ENCODE results near the gene CA4. TPM values are rescaled to one million over a fixed set of nuclear protein-coding genes. Genes with fewer than 3 reads are reported as not detected.

The CA4 gene
- total and polyA plus RNA-seq, 9 of the 15 experiments (the other 6 are each of a cell fraction or from before 2014, with no cell fraction given) = 0.13 TPM; not detected in 7

- no peak for TF ChIP-seq EWSR1 (IDR thresholded peaks at IDR 0.05; ENCODE audit: borderline replicate concordance, low read depth, partially characterized antibody)
- TF ChIP-seq NCOA1 (IDR thresholded peaks at IDR 0.05; ENCODE audit: low read depth) = no peak
- no peak for TF ChIP-seq HLTF (IDR thresholded peaks at IDR 0.05)
- no peak for TF ChIP-seq HOMEZ (CRISPR knock-in tag; IDR thresholded peaks at IDR 0.05)
- no peak for TF ChIP-seq RBM34 (IDR thresholded peaks at IDR 0.05; ENCODE audit: borderline replicate concordance, insufficient read depth, low read length)
- TF ChIP-seq TCF7L2 (IDR thresholded peaks at IDR 0.05; ENCODE audit: low read depth, low read length) = no peak
- peak; percentile 96 for TF ChIP-seq NCOA4 (IDR thresholded peaks at IDR 0.05; ENCODE audit: partially characterized antibody)
- no peak for TF ChIP-seq ZBTB8A (IDR thresholded peaks at IDR 0.05; ENCODE audit: partially characterized antibody)
- no peak for TF ChIP-seq THRB (CRISPR knock-in tag; conservative IDR thresholded peaks at IDR 0.05)
- no peak for TF ChIP-seq ZBTB34 (CRISPR knock-in tag; IDR thresholded peaks at IDR 0.05)
- TF ChIP-seq MAX (CRISPR knock-in tag; IDR thresholded peaks at IDR 0.05) = peak; percentile 78
- TF ChIP-seq EHMT2 (IDR thresholded peaks at IDR 0.05) = peak; percentile 83
- peak; percentile 76; the same call in 1 of the 2 replicates for TF ChIP-seq ATF6 (CRISPR knock-in tag; IDR thresholded peaks at IDR 0.05)
- TF ChIP-seq ARID3A (IDR thresholded peaks at IDR 0.05; ENCODE audit: borderline replicate concordance, low read depth, low read length) = 0 out of 2 replicates have a peak, but pooled peaks have one; percentile 33
- no peak for TF ChIP-seq E4F1 (CRISPR knock-in tag; IDR thresholded peaks at IDR 0.05; ENCODE audit: borderline replicate concordance)
Measured at GRCh38 chr17:60135151-60135950, 14.4 kb upstream of the CA4 start (continued).
